Adrenal gland (tissue), 12 donors: ENCODE results near the gene MYG1. TPM values are rescaled to one million over a fixed set of nuclear protein-coding genes. Genes with fewer than 3 reads are reported as not detected.

Source experiments
- DNase-seq, 7 donors: peaks; one replicate each; pipeline ENCODE4 v3.0.0-alpha.2; 2019 to 2020
- H3K27ac ChIP-seq, 5 donors: fragments of 200-600 bp; sonication (generic) in 4 of 5; 1 replicate in 3 of 5; 2 replicates in 2 of 5; pipeline versions ENCODE4 v1.5.1 to v1.8.0; 2016 to 2020; ENCODE audit warnings: mild to moderate bottlenecking in 1 of 5
- H3K27me3 ChIP-seq: fragments of 200-600 bp; 2 replicates; pipeline ENCODE4 v1.8.0; 2021
- H3K36me3 ChIP-seq, 2 donors: fragments of 200-600 bp; replicated peaks in 1 of 2; 1 replicate in 1 of 2; 2 replicates in 1 of 2; pipeline versions ENCODE4 v1.5.1 to v1.8.0; 2018 to 2022
- H3K4me1 ChIP-seq, 2 donors: fragments of 200-600 bp; replicated peaks in 1 of 2; 1 replicate in 1 of 2; 2 replicates in 1 of 2; pipeline versions ENCODE4 v1.5.1 to v1.8.0; 2018 to 2021
- H3K4me3 ChIP-seq, 4 donors: fragments of 200-600 bp; sonication (generic) in 3 of 4; one replicate each; pipeline ENCODE4 v1.5.1; 2016 to 2018
- H3K9me3 ChIP-seq, 3 donors: fragments of 200-600 bp; sonication (generic) in 1 of 3; replicated peaks in 1 of 3; 1 replicate in 2 of 3; 2 replicates in 1 of 3; pipeline versions ENCODE4 v1.5.1 to v1.8.0; 2016 to 2021
- CTCF ChIP-seq, 6 experiments: fragments of 450-650 bp in 4 of 6; fragments of 200-600 bp in 2 of 6; sonication (generic) in 1 of 6; IDR thresholded peaks; 1 replicate in 5 of 6; 2 replicates in 1 of 6; pipeline versions ENCODE4 v1.5.1 to v1.8.0; 2016 to 2021; ENCODE audit warnings: antibody characterized with exemption in 6 of 6, mild to moderate bottlenecking in 2 of 6, moderate library complexity in 1 of 6
- POLR2A ChIP-seq, 2 donors: fragments of 450-650 bp; IDR thresholded peaks; one replicate each; pipeline ENCODE4 v1.6.1; 2017; ENCODE audit warnings: antibody characterized with exemption in 2 of 2, mild to moderate bottlenecking in 2 of 2, moderate library complexity in 1 of 2
- WGBS, 4 donors: extraction: QIAGEN DNeasy Blood & Tissue Kit in 2 of 4; methylation state at CpG; one replicate each; pipeline versions ENCODE4 v1.1.5 to v1.1.7; 2013 to 2017; 5-methylcytosine and 5-hydroxymethylcytosine counted together
- intact Hi-C, 2 donors: fragments of 100-400 bp; cut with DNase I; formaldehyde crosslinking; loops; one replicate each; pipeline versions ENCODE4 v1.14.1 to v1.15.0; 2022 to 2023
- polyA plus RNA-seq, 3 donors: library from polyadenylated mRNA; stranded (reverse); fragments of 200-250 nt in 2 of 3; fragments of 350-450 nt in 1 of 3; fragmentation: Illumina TruSeq in 1 of 3; extraction: RNeasy Lipid Tissue Mini Kit (QIAGEN cat#74804) in 1 of 3; gene quantifications; one replicate each; pipeline ENCODE4 v1.2.3, GENCODE V29; 2013 to 2014
- total RNA-seq, 9 donors: library from RNA; depleted of rRNA in 4 of 9; stranded (reverse); fragments of >200 nt in 4 of 9; fragments of 120-200 nt in 1 of 9; fragmentation: NEBNext Ultra II Directional in 1 of 9; extraction: Animal tissue kit (Norgen Biotek cat#: 25700) in 1 of 9; gene quantifications; one replicate each; pipeline versions ENCODE4 v1.1.0 to v1.2.4, GENCODE V29; 2013 to 2023
- donor health status: healthy with polysubstance abuse.
- donor health status: Bipolar disorder and iron deficiency.
- donor health status: DM: yes; HTN: yes; CAD: no.
- donor health status: DM: no; HTN: no; CAD: no.
- donor health status: DM: no; HTN: no; CAD: no.
- donor health status: DM: yes; HTN: yes; CAD: no.

The MYG1 gene
- total and polyA plus RNA-seq, 12 donors: 45.9 to 240 (median 70.6) TPM

GRCh38 chr12:53277981-53278380 is 21.5 kb upstream of the MYG1 start:
- no peaks in the 10 kb centered on the region for H3K9me3 ChIP-seq
- H3K27ac ChIP-seq: no peak overlapping the region
- no peaks in the 10 kb centered on the region for H3K36me3 ChIP-seq
- no peak for TF ChIP-seq CTCF (IDR thresholded peaks at IDR 0.05)
- no peaks in the 10 kb centered on the region for H3K4me1 ChIP-seq
- 73 to 84% (median 77%) methylated on average over 8 to 9 of the region's 9 CpGs for WGBS, 4 donors
- DNase-seq: peak in 1 of 7 donors; percentile 61
- intact Hi-C loops: no loop called here
- H3K4me3 ChIP-seq: no peak overlapping the region
- no peaks in the 10 kb centered on the region for H3K27me3 ChIP-seq

- 88 to 100% (median 95%) methylated on average over 1 to 3 of the region's 3 CpGs for WGBS, 4 donors
- TF ChIP-seq CTCF (IDR thresholded peaks at IDR 0.05) (no peak), POLR2A (IDR thresholded peaks at IDR 0.05) (no peak)
Observed at GRCh38 chr12:53279283-53279869, 20.1 kb upstream of the MYG1 start.

DNA sequence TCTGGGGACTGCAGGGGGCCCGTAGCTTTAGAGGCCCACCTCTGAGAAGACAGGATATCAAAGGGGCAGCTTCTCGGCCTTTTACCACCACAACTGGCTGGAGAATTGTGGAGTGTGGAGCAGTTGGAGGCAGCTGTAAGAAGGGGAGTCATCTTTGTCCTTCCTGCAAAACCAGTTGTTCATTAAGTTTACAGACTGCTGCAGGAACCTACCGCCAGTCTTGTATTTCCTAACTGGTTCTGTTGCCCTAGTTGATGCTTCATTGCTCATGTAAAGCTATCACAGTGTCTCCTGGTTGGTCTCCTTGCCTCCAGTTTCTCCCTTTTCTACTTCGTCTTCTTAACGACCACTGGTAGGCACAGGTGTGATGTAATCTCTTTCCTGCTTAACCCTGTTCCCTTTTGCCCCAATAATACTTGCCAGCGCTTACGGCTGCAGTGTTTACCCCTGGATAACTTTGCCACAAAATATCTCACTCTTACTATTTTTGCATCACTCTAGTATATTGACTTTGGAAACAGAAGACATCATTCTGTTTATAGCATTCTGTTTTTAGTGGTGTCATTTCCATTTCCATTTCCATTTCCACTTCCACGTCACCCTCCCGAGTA is 19.5 kb upstream of the MYG1 start:
- no peak overlapping the region for H3K4me3 ChIP-seq
- no peaks in the 10 kb centered on the region for H3K9me3 ChIP-seq
- H3K36me3 ChIP-seq: no peaks in the 10 kb centered on the region
- no peaks in the 10 kb centered on the region for H3K4me1 ChIP-seq
- TF ChIP-seq CTCF (IDR thresholded peaks at IDR 0.05) (no peak), POLR2A (IDR thresholded peaks at IDR 0.05) (no peak)
- no peak for DNase-seq
- H3K27me3 ChIP-seq: no peaks in the 10 kb centered on the region
- 91 to 97% (median 93%) methylated on average over 7 to 9 of the region's 9 CpGs for WGBS, 4 donors
- H3K27ac ChIP-seq: no peak overlapping the region
- intact Hi-C loops: loop anchor here in 1 of 2 donors (10.0 kb wide), 1 partner anchor 65 kb away; no protein-coding TSS in a partner anchor

More at GRCh38 chr12:53279283-53279869, 20.1 kb upstream of the MYG1 start:
- no peak for DNase-seq
- Histone ChIP-seq H3K27ac (no peak overlapping the region), H3K36me3 (no peaks in the 10 kb centered on the region), H3K4me3 (no peak overlapping the region), H3K4me1 (no peaks in the 10 kb centered on the region), H3K27me3 (no peaks in the 10 kb centered on the region), H3K9me3 (no peaks in the 10 kb centered on the region)
- intact Hi-C loops: no loop called here

DNA sequence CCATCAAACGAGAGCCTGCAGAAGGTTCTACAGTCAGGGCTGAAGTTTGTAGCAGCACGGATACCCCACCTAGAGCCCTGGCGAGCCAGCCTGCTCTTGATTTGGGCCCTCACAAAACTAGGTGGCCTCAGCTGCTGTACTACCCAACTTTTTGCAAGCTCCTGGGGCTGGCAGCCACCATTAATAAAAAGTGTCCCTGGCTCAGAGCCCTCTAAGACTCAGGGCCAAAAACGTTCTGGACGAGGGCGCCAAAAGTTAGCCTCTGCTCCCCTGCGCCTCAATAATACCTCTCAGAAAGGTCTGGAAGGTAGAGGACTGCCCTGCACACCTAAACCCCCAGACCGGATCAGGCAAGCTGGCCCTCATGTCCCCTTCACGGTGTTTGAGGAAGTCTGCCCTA is 13.0 kb upstream of the MYG1 start:
- 86 to 95% (median 91%) methylated on average over 6 to 9 of the region's 9 CpGs for WGBS, 4 donors
- TF ChIP-seq CTCF (IDR thresholded peaks at IDR 0.05): no peak
- TF ChIP-seq POLR2A (IDR thresholded peaks at IDR 0.05): no peak

More for the DNA sequence above, 13.0 kb upstream of the MYG1 start:
- no peaks in the 10 kb centered on the region for H3K27me3 ChIP-seq
- intact Hi-C loops: loop anchor here (5.0 to 10.0 kb wide), 2 partner anchors 72 to 74 kb away; no protein-coding TSS in a partner anchor
- H3K9me3 ChIP-seq: no peaks in the 10 kb centered on the region
- no peak overlapping the region for H3K4me3 ChIP-seq
- no peak overlapping the region for H3K27ac ChIP-seq
- DNase-seq: no peak
- H3K36me3 ChIP-seq: no peaks in the 10 kb centered on the region
- no peaks in the 10 kb centered on the region for H3K4me1 ChIP-seq
